Panc1 (cell line): ENCODE measurements around the gene SPDYE2B.
"Not testable (repeated sequence)": the region's sequence is repeated elsewhere in the genome, so short reads cannot be mapped to it uniquely, and the experiment has no call there.

Source experiments
- POLR2AphosphoS5 ChIP-seq: IDR thresholded peaks from 2 replicates; pipeline ENCODE4 v1.6.1; 2012; ENCODE audit warnings: mild to moderate bottlenecking, low read depth, low read length, moderate library complexity
- TF ChIP-seq, protein P1 (sequence below): fragments of 450-650 bp; IDR thresholded peaks from 2 replicates; pipeline ENCODE4 v1.5.1; 2017; ENCODE audit warnings: mild to moderate bottlenecking
- TF ChIP-seq, protein P2 (sequence below), 2 experiments: IDR thresholded peaks; 2 replicates each; pipeline ENCODE4 v1.6.1; 2011 to 2012; ENCODE audit warnings: low read depth in 2 of 2, control low read depth in 1 of 2, low read length in 1 of 2, mild to moderate bottlenecking in 1 of 2, moderate library complexity in 1 of 2; ENCODE audit not compliant: insufficient read depth in 1 of 2

DNA sequence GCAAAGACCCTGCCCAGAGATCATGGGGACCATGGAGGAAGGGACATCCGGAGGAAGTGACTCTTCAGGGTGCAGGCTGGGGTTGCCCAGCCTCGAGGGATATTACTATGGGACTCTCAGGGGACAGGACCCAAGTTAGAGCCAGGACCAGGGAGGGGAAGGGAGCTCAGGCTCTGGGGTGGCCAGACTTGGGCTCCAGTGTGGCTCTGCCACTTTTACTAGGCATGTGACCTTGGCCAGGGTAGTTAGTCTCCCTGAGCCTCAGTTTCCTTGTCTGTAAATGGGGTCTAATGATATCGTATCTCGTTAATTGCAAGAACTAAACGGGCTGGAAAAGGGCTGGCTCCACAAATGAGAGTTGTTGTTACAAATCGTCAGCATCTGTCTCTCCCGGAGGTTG lies 39.7 kb upstream of the SPDYE2B start:
- TF ChIP-seq, protein P1, sequence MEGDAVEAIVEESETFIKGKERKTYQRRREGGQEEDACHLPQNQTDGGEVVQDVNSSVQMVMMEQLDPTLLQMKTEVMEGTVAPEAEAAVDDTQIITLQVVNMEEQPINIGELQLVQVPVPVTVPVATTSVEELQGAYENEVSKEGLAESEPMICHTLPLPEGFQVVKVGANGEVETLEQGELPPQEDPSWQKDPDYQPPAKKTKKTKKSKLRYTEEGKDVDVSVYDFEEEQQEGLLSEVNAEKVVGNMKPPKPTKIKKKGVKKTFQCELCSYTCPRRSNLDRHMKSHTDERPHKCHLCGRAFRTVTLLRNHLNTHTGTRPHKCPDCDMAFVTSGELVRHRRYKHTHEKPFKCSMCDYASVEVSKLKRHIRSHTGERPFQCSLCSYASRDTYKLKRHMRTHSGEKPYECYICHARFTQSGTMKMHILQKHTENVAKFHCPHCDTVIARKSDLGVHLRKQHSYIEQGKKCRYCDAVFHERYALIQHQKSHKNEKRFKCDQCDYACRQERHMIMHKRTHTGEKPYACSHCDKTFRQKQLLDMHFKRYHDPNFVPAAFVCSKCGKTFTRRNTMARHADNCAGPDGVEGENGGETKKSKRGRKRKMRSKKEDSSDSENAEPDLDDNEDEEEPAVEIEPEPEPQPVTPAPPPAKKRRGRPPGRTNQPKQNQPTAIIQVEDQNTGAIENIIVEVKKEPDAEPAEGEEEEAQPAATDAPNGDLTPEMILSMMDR = not testable (repeated sequence)
- TF ChIP-seq POLR2AphosphoS5 = not testable (repeated sequence)
- TF ChIP-seq, protein P2, sequence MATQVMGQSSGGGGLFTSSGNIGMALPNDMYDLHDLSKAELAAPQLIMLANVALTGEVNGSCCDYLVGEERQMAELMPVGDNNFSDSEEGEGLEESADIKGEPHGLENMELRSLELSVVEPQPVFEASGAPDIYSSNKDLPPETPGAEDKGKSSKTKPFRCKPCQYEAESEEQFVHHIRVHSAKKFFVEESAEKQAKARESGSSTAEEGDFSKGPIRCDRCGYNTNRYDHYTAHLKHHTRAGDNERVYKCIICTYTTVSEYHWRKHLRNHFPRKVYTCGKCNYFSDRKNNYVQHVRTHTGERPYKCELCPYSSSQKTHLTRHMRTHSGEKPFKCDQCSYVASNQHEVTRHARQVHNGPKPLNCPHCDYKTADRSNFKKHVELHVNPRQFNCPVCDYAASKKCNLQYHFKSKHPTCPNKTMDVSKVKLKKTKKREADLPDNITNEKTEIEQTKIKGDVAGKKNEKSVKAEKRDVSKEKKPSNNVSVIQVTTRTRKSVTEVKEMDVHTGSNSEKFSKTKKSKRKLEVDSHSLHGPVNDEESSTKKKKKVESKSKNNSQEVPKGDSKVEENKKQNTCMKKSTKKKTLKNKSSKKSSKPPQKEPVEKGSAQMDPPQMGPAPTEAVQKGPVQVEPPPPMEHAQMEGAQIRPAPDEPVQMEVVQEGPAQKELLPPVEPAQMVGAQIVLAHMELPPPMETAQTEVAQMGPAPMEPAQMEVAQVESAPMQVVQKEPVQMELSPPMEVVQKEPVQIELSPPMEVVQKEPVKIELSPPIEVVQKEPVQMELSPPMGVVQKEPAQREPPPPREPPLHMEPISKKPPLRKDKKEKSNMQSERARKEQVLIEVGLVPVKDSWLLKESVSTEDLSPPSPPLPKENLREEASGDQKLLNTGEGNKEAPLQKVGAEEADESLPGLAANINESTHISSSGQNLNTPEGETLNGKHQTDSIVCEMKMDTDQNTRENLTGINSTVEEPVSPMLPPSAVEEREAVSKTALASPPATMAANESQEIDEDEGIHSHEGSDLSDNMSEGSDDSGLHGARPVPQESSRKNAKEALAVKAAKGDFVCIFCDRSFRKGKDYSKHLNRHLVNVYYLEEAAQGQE (IDR thresholded peaks at IDR 0.05; ENCODE audit: insufficient read depth in 1 of 2, low read depth in 2 of 2, low read length in 1 of 2) = not testable (repeated sequence)
